Transverse colon (tissue), 4 donors: ENCODE measurements around the gene JARID2. TPM values are rescaled to one million over a fixed set of nuclear protein-coding genes. Genes with fewer than 3 reads are reported as not detected.

Experiments
- DNase-seq: peaks from one replicate; pipeline ENCODE4 v3.0.0-alpha.2; 2019
- H3K27ac ChIP-seq, 4 donors: fragments of 200-600 bp; sonication (generic); 2 replicates each; pipeline ENCODE4 v1.5.1; 2016 to 2018; ENCODE audit warnings: inconsistent platforms in 4 of 4
- H3K27me3 ChIP-seq: fragments of 200-600 bp; sonication (generic); 2 replicates; pipeline ENCODE4 v1.5.1; 2017; ENCODE audit warnings: inconsistent platforms
- H3K36me3 ChIP-seq, 4 donors: fragments of 200-600 bp; sonication (generic); 2 replicates each; pipeline ENCODE4 v1.5.1; 2017 to 2019; ENCODE audit warnings: inconsistent platforms in 4 of 4
- H3K4me1 ChIP-seq, 4 donors: fragments of 200-600 bp; sonication (generic); 2 replicates each; pipeline ENCODE4 v1.5.1; 2017 to 2020; ENCODE audit warnings: inconsistent platforms in 4 of 4
- H3K4me3 ChIP-seq, 4 donors: fragments of 200-600 bp; sonication (generic); 1 replicate in 1 of 4; 2 replicates in 3 of 4; pipeline versions ENCODE4 v1.5.1 to v1.6.1; 2017 to 2019; ENCODE audit warnings: inconsistent platforms in 4 of 4
- H3K9me3 ChIP-seq, 2 donors: fragments of 200-600 bp; sonication (generic); 2 replicates each; pipeline ENCODE4 v1.5.1; 2017 to 2019; ENCODE audit warnings: inconsistent platforms in 2 of 2
- CTCF ChIP-seq, 5 experiments: fragments of 200-600 bp in 3 of 5; fragments of 450-650 bp in 2 of 5; sonication (generic) in 3 of 5; IDR thresholded peaks; 1 replicate in 2 of 5; 2 replicates in 3 of 5; pipeline ENCODE4 v1.5.1; 2016 to 2017; ENCODE audit warnings: antibody characterized with exemption in 5 of 5, inconsistent platforms in 3 of 5, mild to moderate bottlenecking in 2 of 5, moderate library complexity in 1 of 5
- EP300 ChIP-seq: sonication (generic); formaldehyde crosslinking; IDR thresholded peaks from one replicate; pipeline ENCODE4 v1.6.1; 2017; ENCODE audit warnings: antibody characterized with exemption, low read depth
- POLR2A ChIP-seq: fragments of 450-650 bp; IDR thresholded peaks from one replicate; pipeline ENCODE4 v1.6.1; 2016; ENCODE audit warnings: antibody characterized with exemption, mild to moderate bottlenecking, moderate library complexity
- POLR2AphosphoS5 ChIP-seq, 3 donors: sonication (generic); formaldehyde crosslinking; IDR thresholded peaks; one replicate each; pipeline ENCODE4 v1.6.1; 2016; ENCODE audit warnings: antibody characterized with exemption in 3 of 3
- WGBS, 2 donors: methylation state at CpG; one replicate each; pipeline ENCODE4 v1.1.5; 2018; ENCODE audit warnings: low coverage in 1 of 2; 5-methylcytosine and 5-hydroxymethylcytosine counted together
- in situ Hi-C, 4 donors: fragments of 200-750 bp; cut with MboI; loops; one replicate each; pipeline versions ENCODE4 v1.15.0 to v1.15.1; 2017; ENCODE audit warnings: low sequenced_read_pairs in 3 of 4, low pct_ligation_motif_present in 1 of 4, low pct_unique_long_range_greater_than_20kb in 1 of 4
- intact Hi-C: fragments of 100-400 bp; cut with DNase I; formaldehyde crosslinking; loops from one replicate; pipeline ENCODE4 v1.15.1; 2023; ENCODE audit warnings: low total_unique reads
- total RNA-seq, 4 donors: library from RNA; depleted of rRNA; stranded (reverse); fragments of >200 nt; gene quantifications; one replicate each; pipeline ENCODE4 v1.1.0, GENCODE V29; 2016

The JARID2 gene
- total RNA-seq, 4 donors from 2014 or later, result 9.4 to 18.7 (median 10.9) TPM

GRCh38 chr6:15338476-15338875 is 92.6 kb downstream of the JARID2 start:
- intact Hi-C loops (no loop called here), in situ Hi-C loops (no loop called here)
- peaks cover 0 to 37% (median 7%) of the 10 kb centered on the region in 4 donors for H3K4me1 ChIP-seq
- no peaks in the 10 kb centered on the region for H3K9me3 ChIP-seq
- 81% methylated on average over 1 of the region's 1 CpG; no CpG with 5 or more reads in 1 of the 2 donors for WGBS, 2 donors
- H3K27ac ChIP-seq, result no peak overlapping the region
- no peak for TF ChIP-seq EP300
- no peak for DNase-seq
- no peaks in the 10 kb centered on the region for H3K27me3 ChIP-seq
- H3K36me3 ChIP-seq, result no peaks in the 10 kb centered on the region
- H3K4me3 ChIP-seq, result no peak overlapping the region

- Histone ChIP-seq H3K4me1 (peaks cover 0 to 40% (median 7%) of the 10 kb centered on the region in 4 donors), H3K9me3 (no peaks in the 10 kb centered on the region), H3K36me3 (no peaks in the 10 kb centered on the region), H3K27ac (no peak overlapping the region), H3K4me3 (no peak overlapping the region), H3K27me3 (no peaks in the 10 kb centered on the region)
- TF ChIP-seq POLR2A (no peak), EP300 (no peak), CTCF (IDR thresholded peaks at IDR 0.05) (no peak), POLR2AphosphoS5 (IDR thresholded peaks at IDR 0.05) (no peak)
- no peak for DNase-seq
- 80 to 98% methylated on average over 1 to 4 of the region's 4 CpGs for WGBS, 2 donors
- intact Hi-C loops (no loop called here), in situ Hi-C loops (no loop called here)
These were observed 93.2 kb downstream of the JARID2 start for GRCh38 chr6:15339081-15339480.

GRCh38 chr6:15340105-15340601 is 94.3 kb downstream of the JARID2 start:
- peaks cover 0 to 47% (median 7%) of the 10 kb centered on the region in 4 donors for H3K4me1 ChIP-seq
- 82 to 96% methylated on average over 3 of the region's 3 CpGs for WGBS, 2 donors
- intact Hi-C loops (no loop called here), in situ Hi-C loops (no loop called here)
- H3K27me3 ChIP-seq, result no peaks in the 10 kb centered on the region
- H3K36me3 ChIP-seq, result no peaks in the 10 kb centered on the region
- TF ChIP-seq CTCF (IDR thresholded peaks at IDR 0.05) (no peak), EP300 (no peak), POLR2AphosphoS5 (IDR thresholded peaks at IDR 0.05) (no peak), POLR2A (no peak)
- H3K4me3 ChIP-seq, result no peak overlapping the region
- H3K9me3 ChIP-seq, result no peaks in the 10 kb centered on the region
- no peak overlapping the region for H3K27ac ChIP-seq
- DNase-seq, result no peak

GRCh38 chr6:15340775-15341174 is 94.9 kb downstream of the JARID2 start:
- Histone ChIP-seq H3K4me3 (no peak overlapping the region), H3K27me3 (no peaks in the 10 kb centered on the region), H3K4me1 (peaks cover 0 to 47% (median 7%) of the 10 kb centered on the region in 4 donors), H3K9me3 (no peaks in the 10 kb centered on the region), H3K36me3 (no peaks in the 10 kb centered on the region), H3K27ac (no peak overlapping the region)
- WGBS, 2 donors, result 68 to 85% methylated on average over 4 of the region's 4 CpGs
- intact Hi-C loops, result no loop called here
- in situ Hi-C loops, result no loop called here
- DNase-seq, result no peak
- no peak for TF ChIP-seq POLR2AphosphoS5 (IDR thresholded peaks at IDR 0.05)

- TF ChIP-seq POLR2AphosphoS5 (IDR thresholded peaks at IDR 0.05) (no peak), POLR2A (no peak), CTCF (IDR thresholded peaks at IDR 0.05) (no peak), EP300 (no peak)
- Histone ChIP-seq H3K27ac (no peak overlapping the region), H3K27me3 (no peaks in the 10 kb centered on the region), H3K4me3 (no peak overlapping the region), H3K9me3 (no peaks in the 10 kb centered on the region), H3K4me1 (peaks cover 0 to 47% (median 7%) of the 10 kb centered on the region in 4 donors), H3K36me3 (no peaks in the 10 kb centered on the region)
- WGBS, 2 donors, result 88 to 100% methylated on average over 2 to 3 of the region's 3 CpGs
- in situ Hi-C loops (no loop called here), intact Hi-C loops (no loop called here)
- no peak for DNase-seq
These were observed 95.6 kb downstream of the JARID2 start for GRCh38 chr6:15341311-15342001.
